SK-N-SH (cell line): ENCODE measurements around the gene CCDC70. TPM values are rescaled to one million over a fixed set of nuclear protein-coding genes. Genes with fewer than 3 reads are reported as not detected.

Experiments used
- CTCF ChIA-PET: fragments of 300-600, 350-600 bp; formaldehyde crosslinking; extraction: SDS; loops from one replicate; lab custom pipeline; 2021; lab: Yijun Ruan, JAX
- POLR2A ChIA-PET: fragments of 350-600 bp; sonication (Branson Sonifier 250); formaldehyde crosslinking; extraction: SDS; loops from one replicate; lab custom pipeline; 2020; ENCODE audit warnings: antibody characterized with exemption, inconsistent platforms; lab: Yijun Ruan, JAX
- DNase-seq: peaks from one replicate; pipeline ENCODE4 v3.0.0; 2012
- H2AFZ ChIP-seq: fragments of 200-600 bp; sonication (generic); 2 replicates; pipeline ENCODE4 v1.8.1; 2016; ENCODE audit warnings: antibody characterized with exemption, mild to moderate bottlenecking, low read depth
- H3F3A ChIP-seq: fragments of 200-600 bp; sonication (generic); replicated peaks from 2 replicates; pipeline ENCODE3; 2016; ENCODE audit warnings: antibody characterized with exemption, mild to moderate bottlenecking; ENCODE audit not compliant: insufficient read depth
- H3K27ac ChIP-seq, 2 experiments: fragments of 200-500 bp in 1 of 2; fragments of 200-600 bp in 1 of 2; sonication (Bioruptor generic) in 1 of 2; sonication (generic), shearing (Covaris generic) in 1 of 2; 2 replicates each; pipeline versions ENCODE4 v1.5.1 to v1.6.1; 2014 to 2016; ENCODE audit warnings: low read depth in 2 of 2, inconsistent platforms in 1 of 2, low read length in 1 of 2, mild to moderate bottlenecking in 1 of 2, mixed read lengths in 1 of 2
- H3K27me3 ChIP-seq: fragments of 200-600 bp; sonication (generic), shearing (Covaris generic); 2 replicates; pipeline ENCODE4 v1.6.1; 2016; ENCODE audit warnings: mixed run types; ENCODE audit not compliant: insufficient read depth
- H3K36me3 ChIP-seq, 2 experiments: fragments of 200-500 bp in 1 of 2; fragments of 200-600 bp in 1 of 2; sonication (Bioruptor generic) in 1 of 2; sonication (generic) in 1 of 2; replicated peaks in 1 of 2; 2 replicates each; pipeline versions ENCODE3 to v1.5.1; 2014 to 2016; ENCODE audit warnings: low read length in 1 of 2, mild to moderate bottlenecking in 1 of 2; ENCODE audit not compliant: insufficient read depth in 2 of 2, control insufficient read depth in 1 of 2
- H3K4me1 ChIP-seq, 2 experiments: fragments of 200-500 bp in 1 of 2; fragments of 200-600 bp in 1 of 2; sonication (Bioruptor generic) in 1 of 2; sonication (generic), shearing (Covaris generic) in 1 of 2; 2 replicates each; pipeline versions ENCODE4 v1.5.1 to v1.6.1; 2014 to 2016; ENCODE audit warnings: low read depth in 1 of 2, low read length in 1 of 2, mixed run types in 1 of 2; ENCODE audit not compliant: insufficient read depth in 2 of 2, control insufficient read depth in 1 of 2
- H3K4me2 ChIP-seq: fragments of 200-600 bp; sonication (generic), shearing (Covaris generic); 2 replicates; pipeline ENCODE4 v1.6.1; 2017; ENCODE audit warnings: mixed run types
- H3K4me3 ChIP-seq, 2 experiments: fragments of 200-500 bp in 1 of 2; fragments of 200-600 bp in 1 of 2; sonication (Bioruptor generic) in 1 of 2; sonication (generic), shearing (Covaris generic) in 1 of 2; 2 replicates each; pipeline versions ENCODE4 v1.5.1 to v1.8.1; 2014 to 2016; ENCODE audit warnings: low read depth in 2 of 2, inconsistent platforms in 1 of 2, low read length in 1 of 2, mild to moderate bottlenecking in 1 of 2, mixed read lengths in 1 of 2, moderate library complexity in 1 of 2
- H3K79me2 ChIP-seq: fragments of 200-600 bp; sonication (generic); 2 replicates; pipeline ENCODE4 v1.8.1; 2017; ENCODE audit warnings: mild to moderate bottlenecking; ENCODE audit not compliant: insufficient read depth
- H3K9ac ChIP-seq: fragments of 200-600 bp; sonication (generic); 2 replicates; pipeline ENCODE4 v1.6.1; 2017; ENCODE audit warnings: mixed run types
- H3K9me2 ChIP-seq: fragments of 200-600 bp; sonication (generic); 2 replicates; pipeline ENCODE4 v1.6.1; 2017; ENCODE audit warnings: mixed run types
- H3K9me3 ChIP-seq: fragments of 200-600 bp; sonication (generic); 2 replicates; pipeline ENCODE4 v1.6.1; 2017; ENCODE audit warnings: mixed run types, mild to moderate bottlenecking, moderate library complexity
- H4K20me1 ChIP-seq: fragments of 200-600 bp; sonication (generic); 2 replicates; pipeline ENCODE4 v1.6.1; 2017; ENCODE audit warnings: mild to moderate bottlenecking, mixed run types; ENCODE audit not compliant: insufficient read depth
- EZH2phosphoT487 ChIP-seq: fragments of 200-600 bp; sonication (generic); IDR thresholded peaks from 2 replicates; pipeline ENCODE4 v1.6.1; 2017; ENCODE audit warnings: low read depth, mixed run types, mild to moderate bottlenecking, antibody characterized with exemption, moderate library complexity, borderline replicate concordance
- FOXJ3 ChIP-seq: sonication (generic); formaldehyde crosslinking; IDR thresholded peaks from 2 replicates; pipeline ENCODE4 v1.5.1; 2020; ENCODE audit warnings: mild to moderate bottlenecking, missing genetic modification reagents
- GATA2 ChIP-seq: sonication (generic); formaldehyde crosslinking; IDR thresholded peaks from 2 replicates; pipeline ENCODE4 v1.5.0; 2020; ENCODE audit warnings: mild to moderate bottlenecking, missing genetic modification reagents
- IRF3 ChIP-seq: fragments of 150-350 bp; IDR thresholded peaks from 2 replicates; pipeline ENCODE4 v1.6.1; 2016; ENCODE audit warnings: mild to moderate bottlenecking, low read depth, low read length
- JUND ChIP-seq: IDR thresholded peaks from 2 replicates; pipeline ENCODE4 v1.4.0; 2012
- MXI1 ChIP-seq: IDR thresholded peaks from 2 replicates; pipeline ENCODE4 v1.6.1; 2012; ENCODE audit warnings: mild to moderate bottlenecking, low read depth, low read length, improper control_type of control experiment
- NRF1 ChIP-seq: IDR thresholded peaks from 2 replicates; pipeline ENCODE4 v1.6.1; 2012; ENCODE audit warnings: low read depth, mild to moderate bottlenecking, low read length
- RCOR1 ChIP-seq: fragments of 150-350 bp; IDR thresholded peaks from 2 replicates; pipeline ENCODE4 v1.6.1; 2017; ENCODE audit warnings: antibody characterized with exemption, low read length
- SMC3 ChIP-seq: IDR thresholded peaks from 2 replicates; pipeline ENCODE4 v1.6.1; 2012; ENCODE audit warnings: low read depth, low read length, improper control_type of control experiment
- TEAD4 ChIP-seq: IDR thresholded peaks from 2 replicates; pipeline ENCODE4 v1.4.0; 2012; ENCODE audit warnings: mild to moderate bottlenecking, borderline replicate concordance; ENCODE audit not compliant: insufficient read depth
- USF2 ChIP-seq: fragments of 150-350 bp; IDR thresholded peaks from 2 replicates; pipeline ENCODE4 v1.6.1; 2017; ENCODE audit warnings: antibody characterized with exemption, low read length, low read depth, borderline replicate concordance
- ZBTB33 ChIP-seq: IDR thresholded peaks from 2 replicates; pipeline ENCODE4 v1.4.0; 2012; ENCODE audit warnings: low read depth, borderline replicate concordance
- WGBS: methylation state at CpG from one replicate; pipeline ENCODE4 v1.1.6; 2017; ENCODE audit warnings: low lambda C conversion rate; 5-methylcytosine and 5-hydroxymethylcytosine counted together
- polyA plus RNA-seq, 3 experiments: library from polyadenylated mRNA; depleted of rRNA; stranded (reverse); fragments of >200 nt; gene quantifications; 2 replicates each; pipeline ENCODE4 v1.2.3, GENCODE V29; 2012

CCDC70 gene
- polyA plus RNA-seq, 1 of the 3 experiments (the other 2 are of a cell fraction): not detected

- TF ChIP-seq ZBTB33 (no peak), RCOR1 (no peak), USF2 (no peak), SMC3 (no peak), EZH2phosphoT487 (no peak), TEAD4 (no peak)
Measured at GRCh38 chr13:51819544-51819943, 42.2 kb upstream of the CCDC70 start (continued).

- no peak overlapping the region for H3K9ac ChIP-seq
- no peaks in the 10 kb centered on the region for H3K79me2 ChIP-seq
- CTCF ChIA-PET: interaction anchor here (0.9 to 1.3 kb wide), 2 partner anchors 22 to 30 kb away, joined by 3 read pairs; no protein-coding TSS in a partner anchor
- WGBS: 69% methylated on average over 4 of the region's 4 CpGs
- no peak overlapping the region for H3K4me2 ChIP-seq
- no peaks in the 10 kb centered on the region for H3K9me2 ChIP-seq
- H3K4me1 ChIP-seq: peaks cover 0 to 8% of the 10 kb centered on the region in 2 experiments; a peak in 1 of 4 replicates
- no peaks in the 10 kb centered on the region for H3K36me3 ChIP-seq
- H3K27ac ChIP-seq: no peak overlapping the region
- POLR2A ChIA-PET: no interaction called here
- no peak for DNase-seq
- H3F3A ChIP-seq: no peaks in the 10 kb centered on the region
- no peak for TF ChIP-seq JUND
- TF ChIP-seq RCOR1: no peak
- TF ChIP-seq FOXJ3 (CRISPR knock-in tag): no peak
- no peak for TF ChIP-seq GATA2 (CRISPR knock-in tag)
- TF ChIP-seq MXI1: no peak
- no peaks in the 10 kb centered on the region for H4K20me1 ChIP-seq
- no peaks in the 10 kb centered on the region for H3K9me3 ChIP-seq
- H3K4me3 ChIP-seq: no peak overlapping the region
- H3K27me3 ChIP-seq: no peaks in the 10 kb centered on the region
- no peak overlapping the region for H2AFZ ChIP-seq
Measured at GRCh38 chr13:51820016-51820597, 41.7 kb upstream of the CCDC70 start.

GRCh38 chr13:51821606-51822005, 40.2 kb upstream of the CCDC70 start:
- DNase-seq: no peak
- H3K4me1 ChIP-seq: peaks cover 0 to 6% of the 10 kb centered on the region in 2 experiments; a peak in 1 of 4 replicates
- H3K4me2 ChIP-seq: no peak overlapping the region
- no peaks in the 10 kb centered on the region for H3K9me2 ChIP-seq
- POLR2A ChIA-PET: no interaction called here
- H2AFZ ChIP-seq: no peak overlapping the region
- WGBS: 97% methylated on average over 2 of the region's 2 CpGs
- no peaks in the 10 kb centered on the region for H3K36me3 ChIP-seq
- no peaks in the 10 kb centered on the region for H3K9me3 ChIP-seq
- no peak overlapping the region for H3K27ac ChIP-seq
- no peak for TF ChIP-seq IRF3
- TF ChIP-seq NRF1: no peak
- no peak for TF ChIP-seq FOXJ3 (CRISPR knock-in tag)
- TF ChIP-seq, all 33 proteins: peak for 0
- H3K27me3 ChIP-seq: no peaks in the 10 kb centered on the region
- H3F3A ChIP-seq: no peaks in the 10 kb centered on the region
- CTCF ChIA-PET: interaction anchor here (0.6 to 1.6 kb wide), 6 partner anchors 11 to 1974 kb away, joined by 3 to 5 read pairs (median 3); partner anchors contain the start of gene TMEM272
- no peak overlapping the region for H3K4me3 ChIP-seq
- no peaks in the 10 kb centered on the region for H3K79me2 ChIP-seq
- H3K9ac ChIP-seq: no peak overlapping the region
- no peaks in the 10 kb centered on the region for H4K20me1 ChIP-seq
